Left ventricle myocardium inferior (tissue), 1 donor: Measurements from ENCODE around the gene IL12RB2. TPM values are rescaled to one million over a fixed set of nuclear protein-coding genes. Genes with fewer than 3 reads are reported as not detected.

Experiments used
- DNase-seq: peaks from one replicate; pipeline ENCODE4 v3.0.0-alpha.2; 2020
- H3K27ac ChIP-seq: fragments of 200-600 bp; replicated peaks from 2 replicates; pipeline ENCODE4 v1.8.0; 2021
- H3K27me3 ChIP-seq: fragments of 200-600 bp; 2 replicates; pipeline ENCODE4 v1.8.0; 2021; ENCODE audit warnings: low read depth
- H3K36me3 ChIP-seq: fragments of 200-600 bp; 2 replicates; pipeline ENCODE4 v1.8.0; 2021
- H3K4me1 ChIP-seq: fragments of 200-600 bp; 2 replicates; pipeline ENCODE4 v1.8.0; 2021
- H3K4me3 ChIP-seq: fragments of 200-600 bp; 2 replicates; pipeline ENCODE4 v1.8.0; 2021; ENCODE audit warnings: mild to moderate bottlenecking, moderate library complexity
- H3K9me3 ChIP-seq: fragments of 200-600 bp; replicated peaks from 2 replicates; pipeline ENCODE4 v1.8.0; 2021
- CTCF ChIP-seq: fragments of 200-600 bp; IDR thresholded peaks from 2 replicates; pipeline ENCODE4 v1.8.0; 2021; ENCODE audit warnings: antibody characterized with exemption, mild to moderate bottlenecking, borderline replicate concordance
- intact Hi-C: fragments of 100-400 bp; cut with micrococcal nuclease; formaldehyde crosslinking; loops from one replicate; pipeline ENCODE4 v1.11.0; 2022
- total RNA-seq: library from RNA; stranded (reverse); fragmentation: NEBNext Ultra II Directional; extraction: Animal tissue kit (Norgen Biotek cat#: 25700); gene quantifications from one replicate; pipeline ENCODE4 v1.2.1, GENCODE V29; 2021
- donor health status: DM: no; HTN: yes; CAD: no; lungs with severe emphysema.

The IL12RB2 gene
- total RNA-seq, 1 donor from 2014 or later, result 0.33 TPM

- no peak overlapping the region for H3K4me3 ChIP-seq
- H3K27me3 ChIP-seq, result no peaks in the 10 kb centered on the region
- H3K27ac ChIP-seq, result no peak overlapping the region
- H3K9me3 ChIP-seq, result peaks cover 19% of the 10 kb centered on the region
- no peak for TF ChIP-seq CTCF
- no peaks in the 10 kb centered on the region for H3K36me3 ChIP-seq
- DNase-seq, result no peak
- no peaks in the 10 kb centered on the region for H3K4me1 ChIP-seq
- intact Hi-C loops, result no loop called here
Measured at GRCh38 chr1:67383999-67384638, 76.4 kb downstream of the IL12RB2 start.

DNA sequence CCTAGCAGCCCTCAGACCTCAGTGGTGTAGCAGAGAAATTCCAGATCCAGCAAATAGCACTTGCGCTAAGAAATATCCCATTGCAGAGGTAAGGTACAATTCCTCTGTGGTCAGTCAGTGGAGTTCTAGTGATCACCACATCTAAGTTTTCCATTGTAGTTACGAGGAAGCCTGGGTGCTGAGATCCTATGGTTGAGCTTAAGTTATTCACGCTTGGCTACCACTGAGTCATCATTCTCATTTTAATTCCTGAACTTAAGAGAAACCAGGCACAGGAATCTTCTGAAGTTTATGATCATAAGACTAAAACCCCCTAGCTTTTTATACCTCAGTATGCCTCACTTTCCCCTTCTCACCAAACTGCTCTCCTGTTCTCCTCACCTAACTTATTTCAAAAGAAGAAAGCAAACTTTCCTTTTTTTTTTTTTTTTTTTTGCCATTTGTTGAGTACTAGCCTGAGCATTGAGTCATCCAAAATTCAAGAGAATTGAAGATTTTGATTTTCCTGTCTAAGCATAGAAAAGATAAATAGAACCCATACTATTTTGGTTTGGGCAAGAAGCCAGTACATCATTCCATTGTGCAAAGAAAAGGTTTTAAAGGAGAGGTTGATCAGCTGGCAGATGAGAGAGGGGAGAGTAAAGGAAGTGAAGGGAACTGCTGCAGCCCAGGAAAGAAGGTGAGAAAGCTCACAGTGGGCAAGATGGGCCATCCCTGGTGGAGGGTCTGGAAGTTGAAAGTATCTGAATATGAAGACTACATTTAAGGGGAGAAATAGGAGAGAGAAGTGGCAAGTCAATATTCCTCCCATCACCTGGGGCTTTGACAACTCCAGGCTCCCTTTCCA, 82.6 kb downstream of the IL12RB2 start:
- no peak for TF ChIP-seq CTCF
- peaks cover 16% of the 10 kb centered on the region for H3K4me1 ChIP-seq
- no peak for DNase-seq
- H3K9me3 ChIP-seq, result peaks cover 2% of the 10 kb centered on the region
- H3K36me3 ChIP-seq, result no peaks in the 10 kb centered on the region
- no peak overlapping the region for H3K4me3 ChIP-seq
- intact Hi-C loops, result no loop called here
- no peaks in the 10 kb centered on the region for H3K27me3 ChIP-seq
- H3K27ac ChIP-seq, result no peak overlapping the region

GRCh38 chr1:67393240-67393639, 85.6 kb downstream of the IL12RB2 start:
- DNase-seq, result peak; percentile 24
- H3K4me3 ChIP-seq, result no peak overlapping the region
- no peaks in the 10 kb centered on the region for H3K9me3 ChIP-seq
- H3K27me3 ChIP-seq, result no peaks in the 10 kb centered on the region
- H3K36me3 ChIP-seq, result no peaks in the 10 kb centered on the region
- H3K4me1 ChIP-seq, result peaks cover 16% of the 10 kb centered on the region
- peak overlapping the region; percentile 52 for H3K27ac ChIP-seq
- no peak for TF ChIP-seq CTCF
- intact Hi-C loops, result no loop called here

- intact Hi-C loops, result no loop called here
- Histone ChIP-seq H3K4me3 (no peak overlapping the region), H3K27ac (peak overlapping the region; percentile 52), H3K9me3 (no peaks in the 10 kb centered on the region), H3K36me3 (no peaks in the 10 kb centered on the region), H3K27me3 (no peaks in the 10 kb centered on the region), H3K4me1 (peaks cover 16% of the 10 kb centered on the region)
- DNase-seq, result no peak
- no peak for TF ChIP-seq CTCF
Measured at GRCh38 chr1:67393737-67394136, 86.1 kb downstream of the IL12RB2 start.

- peaks cover 16% of the 10 kb centered on the region for H3K4me1 ChIP-seq
- DNase-seq, result no peak
- intact Hi-C loops, result no loop called here
- no peaks in the 10 kb centered on the region for H3K36me3 ChIP-seq
- H3K9me3 ChIP-seq, result no peaks in the 10 kb centered on the region
- no peak overlapping the region for H3K27ac ChIP-seq
- H3K27me3 ChIP-seq, result no peaks in the 10 kb centered on the region
- no peak overlapping the region for H3K4me3 ChIP-seq
- TF ChIP-seq CTCF, result no peak
Measured at GRCh38 chr1:67394548-67394947, 86.9 kb downstream of the IL12RB2 start.
